ENCODE results near the gene HS3ST1. TPM values are rescaled to one million over a fixed set of nuclear protein-coding genes. Genes with fewer than 3 reads are reported as not detected.

HS3ST1 gene
- total RNA-seq, 1 experiment from 2014 or later: 134 TPM

GRCh38 chr4:11366859-11367258 is 61.8 kb downstream of the HS3ST1 start:
- ChIA-PET CTCF (no interaction called here), RAD21 (ENCODE audit: low non-redundant PET in 1 of 2, low total read pairs in 2 of 2, uncharacterized antibody in 2 of 2, unreplicated experiment in 2 of 2) (no interaction called here), POLR2A (interaction anchor here (0.7 kb wide), 1 partner anchor 31 kb away, joined by 4 read pairs; no protein-coding TSS in a partner anchor)
- H3K27me3 ChIP-seq (ENCODE audit: insufficient read depth, low read length): no peaks in the 10 kb centered on the region
- H3K4me3 ChIP-seq (replicated peaks in 1 of 2; ENCODE audit: low read depth in 1 of 2, low read length in 2 of 2): no peak overlapping the region
- H3K79me2 ChIP-seq (ENCODE audit: insufficient read depth, low read length): no peaks in the 10 kb centered on the region
- intact Hi-C loops (cut with micrococcal nuclease): no loop called here
- H2AFZ ChIP-seq (ENCODE audit: low read depth, low read length, poor library complexity, severe bottlenecking): no peak overlapping the region
- no peak for DNase-seq (ENCODE audit: low read depth, low spot score)
- H3K4me2 ChIP-seq (ENCODE audit: low read length): no peak overlapping the region
- ATAC-seq: no peak
- H3K4me1 ChIP-seq (ENCODE audit: control insufficient read depth in 1 of 2, insufficient read depth in 2 of 2, low read length in 2 of 2): no peaks in the 10 kb centered on the region
- H3K9me3 ChIP-seq (ENCODE audit: control insufficient read depth in 1 of 2, insufficient read depth in 1 of 2, low read depth in 1 of 2, low read length in 2 of 2): no peaks in the 10 kb centered on the region
- H3K27ac ChIP-seq (ENCODE audit: low read depth, low read length): no peak overlapping the region
- H4K20me1 ChIP-seq (ENCODE audit: insufficient read depth): no peaks in the 10 kb centered on the region
- H3K9me2 ChIP-seq (ENCODE audit: insufficient read depth): no peaks in the 10 kb centered on the region
- no peak for TF ChIP-seq POLR2AphosphoS5 (IDR thresholded peaks at IDR 0.05; ENCODE audit: low read depth, low read length)
- no TSS peak for BruUV-seq (replicated peaks)
- H3K9ac ChIP-seq (ENCODE audit: low read length): no peak overlapping the region
- no peaks in the 10 kb centered on the region for H3K36me3 ChIP-seq (ENCODE audit: control insufficient read depth in 1 of 2, insufficient read depth in 2 of 2, low read length in 2 of 2)

- H3K9ac ChIP-seq (ENCODE audit: low read length): no peak overlapping the region
- TF ChIP-seq, protein P1, sequence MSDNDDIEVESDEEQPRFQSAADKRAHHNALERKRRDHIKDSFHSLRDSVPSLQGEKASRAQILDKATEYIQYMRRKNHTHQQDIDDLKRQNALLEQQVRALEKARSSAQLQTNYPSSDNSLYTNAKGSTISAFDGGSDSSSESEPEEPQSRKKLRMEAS (IDR thresholded peaks at IDR 0.05): no peak
- TF ChIP-seq FOSL1 (IDR thresholded peaks at IDR 0.05; ENCODE audit: low read depth) (no peak), RAD21 (IDR thresholded peaks at IDR 0.05; ENCODE audit: low read depth) (no peak), ZBTB33 (IDR thresholded peaks at IDR 0.05; ENCODE audit: extremely low read depth, insufficient replicate concordance, low read length) (no peak), REST (IDR thresholded peaks at IDR 0.05; ENCODE audit: low read depth) (no peak), CBX3 (IDR thresholded peaks at IDR 0.05; ENCODE audit: low read depth) (no peak), EGR1 (IDR thresholded peaks at IDR 0.05; ENCODE audit: low read depth) (no peak), ZFX (IDR thresholded peaks at IDR 0.05) (no peak), JUND (IDR thresholded peaks at IDR 0.05) (no peak), EZH2phosphoT487 (IDR thresholded peaks at IDR 0.05; ENCODE audit: borderline replicate concordance) (no peak), SIN3A (IDR thresholded peaks at IDR 0.05; ENCODE audit: low read depth) (no peak), YY1 (IDR thresholded peaks at IDR 0.05; ENCODE audit: extremely low read depth, insufficient replicate concordance, low read depth, low read length) (no peak)
- TF ChIP-seq, protein P2, sequence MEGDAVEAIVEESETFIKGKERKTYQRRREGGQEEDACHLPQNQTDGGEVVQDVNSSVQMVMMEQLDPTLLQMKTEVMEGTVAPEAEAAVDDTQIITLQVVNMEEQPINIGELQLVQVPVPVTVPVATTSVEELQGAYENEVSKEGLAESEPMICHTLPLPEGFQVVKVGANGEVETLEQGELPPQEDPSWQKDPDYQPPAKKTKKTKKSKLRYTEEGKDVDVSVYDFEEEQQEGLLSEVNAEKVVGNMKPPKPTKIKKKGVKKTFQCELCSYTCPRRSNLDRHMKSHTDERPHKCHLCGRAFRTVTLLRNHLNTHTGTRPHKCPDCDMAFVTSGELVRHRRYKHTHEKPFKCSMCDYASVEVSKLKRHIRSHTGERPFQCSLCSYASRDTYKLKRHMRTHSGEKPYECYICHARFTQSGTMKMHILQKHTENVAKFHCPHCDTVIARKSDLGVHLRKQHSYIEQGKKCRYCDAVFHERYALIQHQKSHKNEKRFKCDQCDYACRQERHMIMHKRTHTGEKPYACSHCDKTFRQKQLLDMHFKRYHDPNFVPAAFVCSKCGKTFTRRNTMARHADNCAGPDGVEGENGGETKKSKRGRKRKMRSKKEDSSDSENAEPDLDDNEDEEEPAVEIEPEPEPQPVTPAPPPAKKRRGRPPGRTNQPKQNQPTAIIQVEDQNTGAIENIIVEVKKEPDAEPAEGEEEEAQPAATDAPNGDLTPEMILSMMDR (IDR thresholded peaks at IDR 0.05 in 2 of 3, conservative IDR thresholded peaks at IDR 0.05 in 1 of 3; ENCODE audit: borderline replicate concordance in 1 of 3, insufficient read depth in 1 of 3, low read depth in 2 of 3, low read length in 2 of 3): no peak
Observed at GRCh38 chr4:11365039-11365438, 63.7 kb downstream of the HS3ST1 start.

More at GRCh38 chr4:11365039-11365438, 63.7 kb downstream of the HS3ST1 start:
- DNase-seq (ENCODE audit: low read depth, low spot score) (no peak), ATAC-seq (no peak)
- Histone ChIP-seq H4K20me1 (ENCODE audit: insufficient read depth) (no peaks in the 10 kb centered on the region), H3K4me1 (ENCODE audit: control insufficient read depth in 1 of 2, insufficient read depth in 2 of 2, low read length in 2 of 2) (no peaks in the 10 kb centered on the region), H3K36me3 (ENCODE audit: control insufficient read depth in 1 of 2, insufficient read depth in 2 of 2, low read length in 2 of 2) (no peaks in the 10 kb centered on the region), H3K4me2 (ENCODE audit: low read length) (no peak overlapping the region), H3K9me3 (ENCODE audit: control insufficient read depth in 1 of 2, insufficient read depth in 1 of 2, low read depth in 1 of 2, low read length in 2 of 2) (no peaks in the 10 kb centered on the region), H3K9me2 (ENCODE audit: insufficient read depth) (no peaks in the 10 kb centered on the region), H3K27ac (ENCODE audit: low read depth, low read length) (no peak overlapping the region), H3K27me3 (ENCODE audit: insufficient read depth, low read length) (no peaks in the 10 kb centered on the region), H2AFZ (ENCODE audit: low read depth, low read length, poor library complexity, severe bottlenecking) (no peak overlapping the region), H3K4me3 (replicated peaks in 1 of 2; ENCODE audit: low read depth in 1 of 2, low read length in 2 of 2) (no peak overlapping the region), H3K79me2 (ENCODE audit: insufficient read depth, low read length) (no peaks in the 10 kb centered on the region)
- RAD21 ChIA-PET (ENCODE audit: low non-redundant PET in 1 of 2, low total read pairs in 2 of 2, uncharacterized antibody in 2 of 2, unreplicated experiment in 2 of 2): no interaction called here
- intact Hi-C loops (cut with micrococcal nuclease): no loop called here
- CTCF ChIA-PET: no interaction called here
- POLR2A ChIA-PET: no interaction called here
- BruUV-seq (replicated peaks): no TSS peak

Measured in HCT116 (cell line).